ENCODE results near the gene SLC47A2.
"Not testable (repeated sequence)": the region's sequence is repeated elsewhere in the genome, so short reads cannot be mapped to it uniquely, and the experiment has no call there.

The SLC47A2 gene

GRCh38 chr17:19708431-19709175 lies 7.8 kb downstream of the SLC47A2 start:
- DNase-seq (ENCODE audit: low spot score), result no peak

GRCh38 chr17:19707728-19708221 lies 8.6 kb downstream of the SLC47A2 start:
- DNase-seq (ENCODE audit: low spot score), result no peak

GRCh38 chr17:19706791-19707727 lies 9.3 kb downstream of the SLC47A2 start:
- DNase-seq (ENCODE audit: low spot score), result no peak

- no peak for DNase-seq (ENCODE audit: low spot score)
These were observed 10.3 kb downstream of the SLC47A2 start for GRCh38 chr17:19705771-19706770.

GRCh38 chr17:19705201-19705600 lies 11.2 kb downstream of the SLC47A2 start:
- DNase-seq (ENCODE audit: low spot score), result no peak

- DNase-seq (ENCODE audit: low spot score), result no peak
These were observed 12.4 kb downstream of the SLC47A2 start for GRCh38 chr17:19703828-19704613.

GRCh38 chr17:19703106-19703827 lies 13.1 kb downstream of the SLC47A2 start:
- no peak for DNase-seq (ENCODE audit: low spot score)

- DNase-seq (ENCODE audit: low spot score), result no peak
These were observed 14.2 kb downstream of the SLC47A2 start for GRCh38 chr17:19702217-19702641.

GRCh38 chr17:19686400-19687090 lies 29.8 kb downstream of the SLC47A2 start:
- DNase-seq (ENCODE audit: low spot score), result no peak

- DNase-seq (ENCODE audit: low spot score), result not testable (repeated sequence)
These were observed 31.3 kb downstream of the SLC47A2 start for GRCh38 chr17:19684909-19685580.

GRCh38 chr17:19683117-19683516 lies 33.3 kb downstream of the SLC47A2 start:
- DNase-seq (ENCODE audit: low spot score), result no peak

- no peak for DNase-seq (ENCODE audit: low spot score)
These were observed 37.6 kb downstream of the SLC47A2 start for GRCh38 chr17:19678581-19679453.

GRCh38 chr17:19677736-19678379 lies 38.5 kb downstream of the SLC47A2 start:
- no peak for DNase-seq (ENCODE audit: low spot score)

- no peak for DNase-seq (ENCODE audit: low spot score)
These were observed 39.5 kb downstream of the SLC47A2 start for GRCh38 chr17:19676896-19677295.

- no peak for DNase-seq (ENCODE audit: low spot score)
These were observed 42.8 kb downstream of the SLC47A2 start for GRCh38 chr17:19673623-19674022.

GRCh38 chr17:19672009-19672750 lies 44.2 kb downstream of the SLC47A2 start:
- peak; percentile 63 for DNase-seq (ENCODE audit: low spot score)

- no peak for DNase-seq (ENCODE audit: low spot score)
These were observed 45.0 kb downstream of the SLC47A2 start for GRCh38 chr17:19671433-19671832.
